Measurements from ENCODE around the gene SRPRB. TPM values are rescaled to one million over a fixed set of nuclear protein-coding genes. Genes with fewer than 3 reads are reported as not detected.

SRPRB gene, protein sequence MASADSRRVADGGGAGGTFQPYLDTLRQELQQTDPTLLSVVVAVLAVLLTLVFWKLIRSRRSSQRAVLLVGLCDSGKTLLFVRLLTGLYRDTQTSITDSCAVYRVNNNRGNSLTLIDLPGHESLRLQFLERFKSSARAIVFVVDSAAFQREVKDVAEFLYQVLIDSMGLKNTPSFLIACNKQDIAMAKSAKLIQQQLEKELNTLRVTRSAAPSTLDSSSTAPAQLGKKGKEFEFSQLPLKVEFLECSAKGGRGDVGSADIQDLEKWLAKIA
- 33.2 TPM for total RNA-seq

- DNase-seq: peak; percentile 90
These were observed at the start of gene SRPRB for GRCh38 chr3:133805702-133806475. Gene SRPRB (plus strand): TSS chr3:133805815. CDS start chr3:133805849, 34 bp downstream.

DNA sequence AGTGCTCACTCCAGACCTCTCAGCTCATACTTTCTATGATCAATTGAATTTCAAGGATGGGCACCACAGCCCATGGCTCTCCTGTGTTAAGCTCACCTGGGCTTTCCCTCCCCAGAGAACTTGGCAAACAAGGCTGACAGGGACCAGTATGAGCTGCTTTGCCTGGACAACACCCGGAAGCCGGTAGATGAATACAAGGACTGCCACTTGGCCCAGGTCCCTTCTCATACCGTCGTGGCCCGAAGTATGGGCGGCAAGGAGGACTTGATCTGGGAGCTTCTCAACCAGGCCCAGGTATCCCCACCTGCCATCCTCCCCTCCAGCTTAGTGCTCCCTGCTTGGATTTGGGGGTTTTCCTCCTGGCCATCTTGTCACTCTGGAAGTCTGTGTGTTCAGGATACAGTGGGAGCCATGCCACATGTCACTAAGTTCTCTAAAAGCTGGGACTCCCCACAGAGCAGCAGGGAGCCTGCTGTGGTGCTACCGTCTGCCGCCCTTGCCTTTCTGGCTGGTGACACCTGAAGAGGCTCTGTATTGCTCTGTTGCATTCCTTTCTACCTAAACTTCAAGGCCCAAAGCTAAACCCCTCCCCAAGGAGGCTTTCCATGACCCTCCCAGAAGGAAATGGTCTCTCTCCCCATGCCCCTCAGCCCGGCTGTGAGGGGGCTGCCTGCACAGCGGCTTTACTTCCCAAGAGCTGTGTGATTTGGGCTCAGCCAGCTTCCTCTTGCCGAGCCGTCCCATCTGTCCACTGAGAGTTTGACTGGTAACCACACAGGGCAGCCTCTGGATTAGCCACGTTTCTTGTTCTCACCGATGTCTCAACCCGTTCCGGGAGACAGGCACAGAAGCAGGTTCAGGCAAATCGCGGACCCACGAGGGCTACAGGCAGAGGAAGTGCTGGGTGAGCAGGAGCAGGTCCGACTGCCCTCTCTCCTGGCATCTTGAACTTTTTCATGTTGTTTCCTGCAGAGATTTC is 48.6 kb upstream of the SRPRB start:
- DNase-seq: no peak

DNA sequence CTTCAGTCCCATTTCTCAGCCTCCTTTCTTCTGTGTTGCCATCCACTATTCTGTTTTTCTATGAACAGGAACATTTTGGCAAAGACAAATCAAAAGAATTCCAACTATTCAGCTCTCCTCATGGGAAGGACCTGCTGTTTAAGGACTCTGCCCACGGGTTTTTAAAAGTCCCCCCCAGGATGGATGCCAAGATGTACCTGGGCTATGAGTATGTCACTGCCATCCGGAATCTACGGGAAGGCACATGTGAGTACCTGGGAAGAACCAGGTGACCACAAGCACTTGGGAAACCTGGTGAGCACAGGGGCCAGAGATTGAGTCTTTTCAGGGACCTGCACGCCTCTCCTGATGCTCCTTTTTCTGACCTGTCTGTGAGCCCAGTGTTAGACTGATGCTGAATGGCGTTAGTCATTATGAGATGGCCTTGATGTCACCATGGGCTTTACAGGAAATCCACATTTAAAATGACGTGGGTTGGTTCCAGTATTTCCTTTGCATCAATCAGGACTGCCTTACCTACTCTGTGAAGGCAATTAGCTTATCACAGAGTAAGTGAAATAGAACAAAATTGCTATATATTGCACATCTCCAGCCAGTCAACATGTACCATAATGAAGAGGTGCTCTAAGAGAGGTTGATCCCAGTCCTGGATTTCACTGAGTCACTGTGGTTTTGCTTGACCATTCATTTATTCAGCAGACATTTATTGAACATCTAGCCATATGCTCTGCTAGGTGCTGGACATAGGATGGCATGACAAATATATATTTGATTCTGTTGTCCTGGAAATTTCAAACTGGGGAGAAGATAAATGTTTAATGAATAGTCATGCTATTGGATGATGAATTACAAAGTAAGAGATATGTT is 47.7 kb upstream of the SRPRB start:
- no peak for DNase-seq

GRCh38 chr3:133758568-133758928 is 47.1 kb upstream of the SRPRB start:
- DNase-seq: no peak

- no peak for DNase-seq
These were observed 46.5 kb upstream of the SRPRB start for GRCh38 chr3:133758964-133759739.

GRCh38 chr3:133759740-133760305 is 45.8 kb upstream of the SRPRB start:
- no peak for DNase-seq

DNA sequence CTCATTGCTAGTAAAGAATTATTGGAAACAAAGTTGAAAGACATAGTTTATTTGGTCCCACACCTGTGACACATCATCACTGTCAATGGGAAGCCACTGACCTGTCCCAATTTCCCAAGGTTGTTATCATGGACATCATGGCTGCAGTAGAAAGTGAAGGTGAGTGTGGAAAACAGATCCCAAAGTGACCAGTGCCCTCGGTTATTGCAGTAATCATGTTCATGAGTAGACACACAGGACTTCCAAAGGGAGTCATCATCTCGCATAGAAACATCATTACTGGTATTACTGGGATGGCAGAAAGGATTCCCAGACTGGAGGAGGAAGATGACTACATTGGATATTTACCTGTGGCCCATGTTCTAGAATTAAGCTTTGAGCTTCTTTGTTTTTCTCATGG is 44.7 kb upstream of the SRPRB start:
- DNase-seq: no peak

DNA sequence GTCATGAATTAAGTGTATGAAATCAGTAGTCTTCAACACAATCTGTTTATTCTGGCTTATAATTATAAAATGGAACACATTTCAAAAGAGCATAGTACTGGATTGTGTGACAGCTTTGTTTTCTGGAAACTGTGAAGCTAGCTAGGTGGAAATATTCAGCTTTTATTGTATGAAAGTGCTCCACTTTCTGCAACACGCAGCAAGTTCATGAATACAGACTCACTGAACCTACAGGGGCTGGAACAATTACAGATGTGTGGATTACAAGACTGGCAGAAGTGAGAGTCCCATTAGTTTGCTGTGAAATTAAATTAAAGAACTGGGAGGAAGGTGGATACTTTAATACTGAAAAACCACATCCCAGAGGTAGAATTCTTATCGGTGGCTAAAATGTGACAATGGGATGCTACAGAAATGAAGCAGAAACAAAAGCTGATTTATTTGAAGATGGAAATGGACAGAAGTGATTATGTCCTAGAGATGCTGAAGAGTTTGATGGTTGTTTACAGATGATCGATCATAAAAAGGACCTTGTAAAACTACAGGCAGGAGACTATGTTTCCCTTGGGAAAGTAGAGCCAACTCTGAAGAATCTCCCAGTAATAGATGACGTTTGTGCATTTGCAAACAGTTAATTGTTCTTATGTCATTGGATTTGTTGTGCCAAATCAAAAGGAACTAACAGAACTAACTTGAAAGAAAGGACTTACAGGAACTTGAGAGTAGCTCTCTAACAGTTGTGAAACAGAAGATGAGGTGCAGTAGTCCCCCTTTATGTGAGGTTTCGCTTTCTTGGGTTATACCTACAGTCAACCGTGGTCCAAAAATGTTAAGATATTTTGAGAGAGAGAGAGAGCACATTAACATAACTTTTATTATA is 43.8 kb upstream of the SRPRB start:
- no peak for DNase-seq

DNA sequence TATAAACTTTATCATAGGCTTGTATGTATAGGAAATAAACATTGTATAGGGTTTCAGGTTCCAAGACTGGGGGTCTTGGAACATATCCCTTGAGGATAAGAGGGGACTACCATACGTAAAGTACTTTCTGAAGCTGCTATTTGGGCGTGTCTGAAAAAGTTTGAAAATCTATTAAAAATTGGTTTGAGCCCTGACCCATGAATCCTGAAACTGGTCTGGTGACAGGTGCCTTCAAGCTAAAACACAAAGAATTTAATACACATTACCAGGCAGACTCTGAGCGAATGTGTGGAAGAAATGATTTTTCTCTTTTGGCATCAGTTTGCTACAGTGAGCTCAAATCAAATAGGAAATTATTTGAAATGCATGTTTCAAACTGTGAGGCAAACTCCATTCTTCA is 43.1 kb upstream of the SRPRB start:
- no peak for DNase-seq

GRCh38 chr3:133763797-133764683 is 41.6 kb upstream of the SRPRB start:
- peak; percentile 67 for DNase-seq

DNA sequence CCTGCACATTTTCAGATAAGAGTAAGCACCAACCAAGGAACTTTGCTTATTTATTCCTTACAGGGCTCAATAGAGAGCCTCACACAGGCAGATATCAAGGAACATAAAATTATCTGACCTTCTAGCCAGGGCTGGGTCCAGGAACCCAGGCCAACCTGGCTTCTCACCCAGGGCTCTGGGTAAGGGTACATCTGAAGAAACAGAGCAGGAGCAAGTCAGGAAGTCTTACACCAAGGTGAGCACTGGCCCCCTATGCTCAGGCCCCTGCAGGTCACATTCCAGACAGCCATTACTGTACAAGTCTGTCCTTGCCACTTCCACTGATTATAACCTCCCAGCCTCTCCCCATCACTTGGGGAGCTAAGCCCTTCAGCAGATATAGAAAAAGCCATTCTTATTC is 40.4 kb upstream of the SRPRB start:
- no peak for DNase-seq

DNA sequence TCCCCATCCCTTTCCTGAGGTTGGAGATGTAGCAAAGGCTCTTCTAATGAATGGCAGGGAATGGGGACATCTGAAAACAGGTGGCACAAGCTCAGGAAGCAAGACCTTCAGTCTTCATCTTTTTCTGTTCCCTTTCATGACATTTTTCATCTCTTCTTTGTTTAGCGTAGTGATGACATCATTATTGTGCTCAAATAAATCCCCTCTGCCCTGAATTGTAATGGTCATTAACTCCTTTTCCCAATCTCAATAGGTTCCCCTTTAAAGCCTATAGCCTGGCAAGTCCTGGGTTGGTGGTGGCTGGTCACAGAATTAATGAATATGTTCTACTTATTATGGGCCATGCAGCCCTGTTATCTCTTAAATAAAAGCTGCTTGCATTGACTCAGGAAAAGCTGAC is 38.0 kb upstream of the SRPRB start:
- DNase-seq: no peak

- DNase-seq: no peak
These were observed 36.1 kb upstream of the SRPRB start for GRCh38 chr3:133769536-133769935.

GRCh38 chr3:133773732-133774131 is 31.9 kb upstream of the SRPRB start:
- DNase-seq: no peak

GRCh38 chr3:133775309-133775708 is 30.3 kb upstream of the SRPRB start:
- DNase-seq: no peak

- no peak for DNase-seq
These were observed 29.8 kb upstream of the SRPRB start for GRCh38 chr3:133775835-133776234.

- DNase-seq: no peak
These were observed 28.7 kb upstream of the SRPRB start for GRCh38 chr3:133776794-133777438.

All from skin of body (tissue), 2 donors.